Measurements from ENCODE around the gene PADI1. TPM values are rescaled to one million over a fixed set of nuclear protein-coding genes. Genes with fewer than 3 reads are reported as not detected.

PADI1 gene
- polyA plus RNA-seq, 1 donor from 2014 or later: 0.66 TPM

DNA sequence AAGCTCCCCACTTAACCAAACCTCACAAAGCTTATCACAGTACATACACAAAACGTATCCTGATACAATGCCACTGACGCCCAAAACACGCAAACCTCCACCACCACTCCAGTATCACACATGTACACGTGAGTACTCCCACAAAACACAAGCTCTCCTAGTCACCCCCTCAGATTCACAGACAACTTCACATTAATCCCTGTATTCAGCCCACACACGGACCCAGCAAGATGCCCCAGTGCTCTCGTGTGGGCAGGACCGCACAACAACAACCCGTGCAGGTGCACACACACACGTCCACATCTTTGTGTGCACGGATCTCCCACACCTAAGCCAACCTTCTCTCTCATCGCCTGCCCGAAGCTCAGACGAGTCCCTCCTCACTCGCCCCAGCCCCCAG is 17.6 kb downstream of the PADI1 start:
- Histone ChIP-seq H3K79me2 (replicated peaks; ENCODE audit: insufficient read depth, low read length) (no peaks in the 10 kb centered on the region), H3K9me3 (ENCODE audit: low read length) (no peaks in the 10 kb centered on the region), H3K4me2 (ENCODE audit: low read length) (no peak overlapping the region), H3K9ac (ENCODE audit: low read length) (no peak overlapping the region), H3K27ac (ENCODE audit: low read length) (no peak overlapping the region), H3K27me3 (ENCODE audit: insufficient read depth, low read depth, low read length) (no peaks in the 10 kb centered on the region), H4K20me1 (ENCODE audit: insufficient read depth) (no peaks in the 10 kb centered on the region), H2AFZ (ENCODE audit: low read depth, low read length) (no peak overlapping the region), H3F3A (ENCODE audit: insufficient read depth, low read length, poor library complexity, severe bottlenecking) (no peaks in the 10 kb centered on the region), H3K9me2 (ENCODE audit: insufficient read depth, low read length) (no peaks in the 10 kb centered on the region), H3K36me3 (ENCODE audit: insufficient read depth, low read length) (no peaks in the 10 kb centered on the region), H3K4me3 (ENCODE audit: low read length) (no peak overlapping the region)
- TF ChIP-seq TAF1 (IDR thresholded peaks at IDR 0.05; ENCODE audit: low read depth) (no peak), EZH2 (IDR thresholded peaks at IDR 0.05; ENCODE audit: borderline replicate concordance, insufficient read depth, low read length, poor library complexity, severe bottlenecking) (no peak), MXI1 (conservative IDR thresholded peaks at IDR 0.05; ENCODE audit: poor library complexity, severe bottlenecking) (no peak), POLR2AphosphoS5 (IDR thresholded peaks at IDR 0.05) (no peak), SMC3 (conservative IDR thresholded peaks at IDR 0.05; ENCODE audit: poor library complexity) (no peak), EP300 (conservative IDR thresholded peaks at IDR 0.05; ENCODE audit: poor library complexity, severe bottlenecking) (no peak), RAD21 (conservative IDR thresholded peaks at IDR 0.05) (no peak)
- TF ChIP-seq, protein P1, sequence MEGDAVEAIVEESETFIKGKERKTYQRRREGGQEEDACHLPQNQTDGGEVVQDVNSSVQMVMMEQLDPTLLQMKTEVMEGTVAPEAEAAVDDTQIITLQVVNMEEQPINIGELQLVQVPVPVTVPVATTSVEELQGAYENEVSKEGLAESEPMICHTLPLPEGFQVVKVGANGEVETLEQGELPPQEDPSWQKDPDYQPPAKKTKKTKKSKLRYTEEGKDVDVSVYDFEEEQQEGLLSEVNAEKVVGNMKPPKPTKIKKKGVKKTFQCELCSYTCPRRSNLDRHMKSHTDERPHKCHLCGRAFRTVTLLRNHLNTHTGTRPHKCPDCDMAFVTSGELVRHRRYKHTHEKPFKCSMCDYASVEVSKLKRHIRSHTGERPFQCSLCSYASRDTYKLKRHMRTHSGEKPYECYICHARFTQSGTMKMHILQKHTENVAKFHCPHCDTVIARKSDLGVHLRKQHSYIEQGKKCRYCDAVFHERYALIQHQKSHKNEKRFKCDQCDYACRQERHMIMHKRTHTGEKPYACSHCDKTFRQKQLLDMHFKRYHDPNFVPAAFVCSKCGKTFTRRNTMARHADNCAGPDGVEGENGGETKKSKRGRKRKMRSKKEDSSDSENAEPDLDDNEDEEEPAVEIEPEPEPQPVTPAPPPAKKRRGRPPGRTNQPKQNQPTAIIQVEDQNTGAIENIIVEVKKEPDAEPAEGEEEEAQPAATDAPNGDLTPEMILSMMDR (IDR thresholded peaks at IDR 0.05; ENCODE audit: poor library complexity, severe bottlenecking): no peak
- TF ChIP-seq, protein P2, sequence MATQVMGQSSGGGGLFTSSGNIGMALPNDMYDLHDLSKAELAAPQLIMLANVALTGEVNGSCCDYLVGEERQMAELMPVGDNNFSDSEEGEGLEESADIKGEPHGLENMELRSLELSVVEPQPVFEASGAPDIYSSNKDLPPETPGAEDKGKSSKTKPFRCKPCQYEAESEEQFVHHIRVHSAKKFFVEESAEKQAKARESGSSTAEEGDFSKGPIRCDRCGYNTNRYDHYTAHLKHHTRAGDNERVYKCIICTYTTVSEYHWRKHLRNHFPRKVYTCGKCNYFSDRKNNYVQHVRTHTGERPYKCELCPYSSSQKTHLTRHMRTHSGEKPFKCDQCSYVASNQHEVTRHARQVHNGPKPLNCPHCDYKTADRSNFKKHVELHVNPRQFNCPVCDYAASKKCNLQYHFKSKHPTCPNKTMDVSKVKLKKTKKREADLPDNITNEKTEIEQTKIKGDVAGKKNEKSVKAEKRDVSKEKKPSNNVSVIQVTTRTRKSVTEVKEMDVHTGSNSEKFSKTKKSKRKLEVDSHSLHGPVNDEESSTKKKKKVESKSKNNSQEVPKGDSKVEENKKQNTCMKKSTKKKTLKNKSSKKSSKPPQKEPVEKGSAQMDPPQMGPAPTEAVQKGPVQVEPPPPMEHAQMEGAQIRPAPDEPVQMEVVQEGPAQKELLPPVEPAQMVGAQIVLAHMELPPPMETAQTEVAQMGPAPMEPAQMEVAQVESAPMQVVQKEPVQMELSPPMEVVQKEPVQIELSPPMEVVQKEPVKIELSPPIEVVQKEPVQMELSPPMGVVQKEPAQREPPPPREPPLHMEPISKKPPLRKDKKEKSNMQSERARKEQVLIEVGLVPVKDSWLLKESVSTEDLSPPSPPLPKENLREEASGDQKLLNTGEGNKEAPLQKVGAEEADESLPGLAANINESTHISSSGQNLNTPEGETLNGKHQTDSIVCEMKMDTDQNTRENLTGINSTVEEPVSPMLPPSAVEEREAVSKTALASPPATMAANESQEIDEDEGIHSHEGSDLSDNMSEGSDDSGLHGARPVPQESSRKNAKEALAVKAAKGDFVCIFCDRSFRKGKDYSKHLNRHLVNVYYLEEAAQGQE (IDR thresholded peaks at IDR 0.05; ENCODE audit: borderline replicate concordance): no peak

- Histone ChIP-seq H3K4me3 (ENCODE audit: low read length) (no peak overlapping the region), H3K9me3 (ENCODE audit: low read length) (no peaks in the 10 kb centered on the region), H3K27ac (ENCODE audit: low read length) (no peak overlapping the region), H3K4me2 (ENCODE audit: low read length) (no peak overlapping the region), H4K20me1 (ENCODE audit: insufficient read depth) (no peaks in the 10 kb centered on the region), H3K9ac (ENCODE audit: low read length) (no peak overlapping the region), H3F3A (ENCODE audit: insufficient read depth, low read length, poor library complexity, severe bottlenecking) (no peaks in the 10 kb centered on the region), H3K36me3 (ENCODE audit: insufficient read depth, low read length) (no peaks in the 10 kb centered on the region), H3K79me2 (replicated peaks; ENCODE audit: insufficient read depth, low read length) (no peaks in the 10 kb centered on the region), H2AFZ (ENCODE audit: low read depth, low read length) (no peak overlapping the region), H3K27me3 (ENCODE audit: insufficient read depth, low read depth, low read length) (no peaks in the 10 kb centered on the region), H3K9me2 (ENCODE audit: insufficient read depth, low read length) (no peaks in the 10 kb centered on the region)
- TF ChIP-seq, protein P1 (IDR thresholded peaks at IDR 0.05; ENCODE audit: poor library complexity, severe bottlenecking): no peak
- TF ChIP-seq, protein P2 (IDR thresholded peaks at IDR 0.05; ENCODE audit: borderline replicate concordance): no peak
- TF ChIP-seq SMC3 (conservative IDR thresholded peaks at IDR 0.05; ENCODE audit: poor library complexity) (no peak), EP300 (conservative IDR thresholded peaks at IDR 0.05; ENCODE audit: poor library complexity, severe bottlenecking) (no peak), TAF1 (IDR thresholded peaks at IDR 0.05; ENCODE audit: low read depth) (no peak), POLR2AphosphoS5 (IDR thresholded peaks at IDR 0.05) (no peak), RAD21 (conservative IDR thresholded peaks at IDR 0.05) (no peak)
Observed at GRCh38 chr1:17224434-17224833, 19.5 kb downstream of the PADI1 start.

All from neural cell (in vitro differentiated cells).